GM18520 (cell line): ENCODE measurements around the gene KLHL30.
"Not testable (repeated sequence)": the region's sequence is repeated elsewhere in the genome, so short reads cannot be mapped to it uniquely, and the experiment has no call there.

Experiments used
- ATAC-seq: cut with Tn5 transposase; IDR thresholded peaks from one replicate; pipeline ENCODE4 v1.9.1; 2021; ENCODE audit not compliant: unreplicated experiment

Gene KLHL30

GRCh38 chr2:238160206-238161129, 22.0 kb downstream of the KLHL30 start:
- ATAC-seq: no peak

- no peak for ATAC-seq
Measured at GRCh38 chr2:238161291-238162051, 23.0 kb downstream of the KLHL30 start.

DNA sequence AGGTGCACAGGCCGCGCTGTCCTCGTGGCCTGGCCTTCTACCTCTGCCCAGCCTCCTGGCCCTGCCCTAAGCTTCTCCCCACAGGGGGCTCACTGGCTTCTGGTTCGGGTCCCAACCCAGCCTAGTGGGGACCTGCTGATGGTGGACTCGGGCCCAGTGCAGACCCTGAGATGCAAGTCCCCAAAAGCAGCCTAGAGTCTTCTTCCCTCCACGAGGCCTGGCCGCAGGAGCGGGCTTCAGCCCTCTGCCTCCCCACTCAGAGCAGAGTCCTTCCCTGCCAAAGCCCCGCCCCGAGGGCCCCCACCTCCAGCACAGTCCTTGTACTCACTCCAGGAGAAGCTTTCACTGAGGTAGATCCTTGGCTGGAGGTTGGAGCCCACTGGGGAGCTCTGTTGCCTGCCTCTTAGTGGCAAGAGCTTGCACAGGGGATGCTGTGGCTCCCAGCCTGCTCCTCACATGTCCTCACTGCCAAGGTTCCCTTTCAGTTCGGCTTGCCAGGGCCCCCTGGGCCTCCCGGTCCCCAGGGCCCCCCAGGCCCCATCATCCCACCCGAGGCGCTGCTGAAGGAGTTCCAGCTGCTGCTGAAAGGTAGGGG, 23.9 kb downstream of the KLHL30 start:
- no peak for ATAC-seq

DNA sequence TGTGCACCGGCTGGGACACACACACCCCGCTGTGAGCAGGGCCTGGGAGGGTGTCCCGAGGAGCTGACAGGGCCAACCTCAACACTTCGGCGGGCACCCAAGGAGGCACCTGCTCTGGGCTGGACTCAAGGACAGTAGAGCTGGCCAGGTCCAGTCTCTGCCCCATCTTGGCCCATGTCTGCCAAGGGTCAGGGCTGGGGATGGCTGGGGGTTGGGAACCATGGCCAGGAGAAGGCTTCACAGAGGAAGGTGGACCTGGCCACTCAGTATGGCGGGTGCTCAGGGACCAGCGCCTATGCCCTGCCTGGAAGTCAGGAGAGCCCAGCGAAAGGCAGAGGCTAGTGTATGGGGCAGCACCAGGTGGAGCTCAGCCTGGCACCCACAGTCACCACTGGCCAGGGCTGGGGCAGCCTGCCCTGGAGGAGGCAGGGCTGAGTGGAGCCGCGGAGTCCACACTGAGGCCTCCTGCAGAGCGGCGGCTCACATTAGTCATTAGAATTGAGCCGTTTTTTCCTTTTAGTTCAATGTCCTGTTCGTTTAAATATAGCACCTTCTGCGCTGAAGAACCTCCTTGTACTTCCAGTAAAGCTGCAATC, 24.5 kb downstream of the KLHL30 start:
- ATAC-seq: no peak

DNA sequence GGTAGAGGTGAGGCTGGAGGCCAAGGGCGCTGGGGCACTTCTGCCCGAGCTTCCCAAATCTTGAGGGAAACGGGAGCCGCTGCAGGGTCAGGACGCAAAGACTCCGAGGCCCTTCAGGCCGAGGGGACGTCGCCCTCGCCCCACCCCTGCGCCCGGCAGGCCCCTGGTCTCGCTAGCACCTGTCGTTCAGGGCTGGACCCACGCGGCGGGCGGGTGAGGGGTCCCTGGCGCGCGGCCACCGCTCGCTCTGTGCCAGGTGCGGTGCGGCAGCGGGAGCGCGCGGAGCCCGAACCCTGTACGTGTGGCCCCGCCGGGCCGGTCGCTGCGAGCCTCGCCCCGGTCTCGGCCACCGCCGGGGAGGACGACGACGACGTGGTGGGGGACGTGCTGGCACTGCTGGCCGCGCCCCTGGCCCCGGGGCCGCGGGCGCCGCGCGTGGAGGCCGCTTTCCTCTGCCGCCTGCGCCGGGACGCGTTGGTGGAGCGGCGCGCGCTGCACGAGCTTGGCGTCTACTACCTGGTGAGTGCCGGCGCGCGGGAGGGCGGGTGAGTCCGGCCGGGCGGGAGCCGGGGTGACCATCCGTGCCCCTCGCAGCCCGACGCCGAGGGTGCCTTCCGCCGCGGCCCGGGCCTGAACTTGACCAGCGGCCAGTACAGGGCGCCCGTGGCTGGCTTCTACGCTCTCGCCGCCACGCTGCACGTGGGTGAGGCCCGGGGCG, 25.2 kb downstream of the KLHL30 start:
- ATAC-seq: no peak

DNA sequence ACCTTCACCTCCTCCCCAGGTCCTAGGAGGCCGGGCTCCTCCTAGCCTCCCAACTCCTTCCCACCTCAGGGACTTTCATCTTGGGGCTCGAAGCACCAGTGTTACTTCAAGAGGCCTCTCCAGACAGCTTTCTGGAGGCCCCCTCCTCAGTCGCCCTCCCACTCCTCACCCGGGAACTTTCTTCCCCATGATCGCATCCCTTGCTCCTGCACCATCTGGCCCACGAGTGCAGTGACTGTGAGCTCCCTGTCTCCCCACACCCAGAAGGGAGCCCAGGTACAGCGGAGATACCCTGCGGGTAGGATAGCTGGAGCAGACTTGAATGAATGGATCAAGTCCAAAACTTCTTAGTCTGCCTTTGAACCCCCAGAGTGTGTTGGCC, 26.4 kb downstream of the KLHL30 start:
- no peak for ATAC-seq

- ATAC-seq: no peak
Measured at GRCh38 chr2:238165288-238165921, 26.9 kb downstream of the KLHL30 start.

GRCh38 chr2:238166391-238167343, 28.2 kb downstream of the KLHL30 start:
- no peak for ATAC-seq

- no peak for ATAC-seq
Measured at GRCh38 chr2:238167344-238167715, 28.9 kb downstream of the KLHL30 start.

- no peak for ATAC-seq
Measured at GRCh38 chr2:238167761-238168160, 29.3 kb downstream of the KLHL30 start.

DNA sequence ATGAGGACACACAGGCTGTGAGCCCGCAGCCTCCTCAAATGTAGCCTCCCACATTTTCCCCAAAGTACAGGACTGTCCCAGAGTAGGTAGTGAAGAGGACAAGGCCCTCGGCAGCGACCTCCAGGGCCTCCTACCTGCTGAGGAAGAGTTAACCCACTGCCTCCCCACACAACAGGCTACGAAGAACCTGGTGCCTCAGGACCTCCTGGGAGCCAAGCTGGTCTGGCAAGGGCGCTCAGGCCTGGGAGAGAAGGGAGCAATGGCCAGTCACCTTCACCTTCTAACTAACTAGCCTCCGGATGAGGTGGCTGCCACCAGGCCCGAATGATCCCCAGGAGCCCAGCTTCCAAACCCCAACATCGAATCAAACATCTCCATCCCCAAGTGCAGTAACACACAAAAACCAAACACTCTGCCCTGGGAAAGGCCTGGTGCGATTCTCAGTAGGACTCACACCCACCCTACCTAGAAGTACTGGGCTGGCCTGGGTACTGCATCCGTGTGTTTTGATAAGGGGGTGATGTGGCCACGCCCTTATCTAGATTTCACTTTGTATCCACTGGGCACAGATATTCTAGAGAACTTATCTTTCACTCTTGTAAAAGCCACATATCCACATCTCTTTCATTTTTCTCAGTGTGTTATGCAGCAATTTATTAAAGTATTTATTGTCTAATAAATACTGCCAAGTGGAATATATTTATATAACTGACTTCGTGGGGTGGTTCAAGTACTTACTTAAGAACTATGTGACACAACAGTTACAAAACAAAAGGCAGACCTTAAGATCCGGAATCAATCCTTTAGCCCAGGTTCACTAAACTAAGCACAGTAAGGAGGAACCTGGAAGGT, 30.0 kb downstream of the KLHL30 start:
- no peak for ATAC-seq

DNA sequence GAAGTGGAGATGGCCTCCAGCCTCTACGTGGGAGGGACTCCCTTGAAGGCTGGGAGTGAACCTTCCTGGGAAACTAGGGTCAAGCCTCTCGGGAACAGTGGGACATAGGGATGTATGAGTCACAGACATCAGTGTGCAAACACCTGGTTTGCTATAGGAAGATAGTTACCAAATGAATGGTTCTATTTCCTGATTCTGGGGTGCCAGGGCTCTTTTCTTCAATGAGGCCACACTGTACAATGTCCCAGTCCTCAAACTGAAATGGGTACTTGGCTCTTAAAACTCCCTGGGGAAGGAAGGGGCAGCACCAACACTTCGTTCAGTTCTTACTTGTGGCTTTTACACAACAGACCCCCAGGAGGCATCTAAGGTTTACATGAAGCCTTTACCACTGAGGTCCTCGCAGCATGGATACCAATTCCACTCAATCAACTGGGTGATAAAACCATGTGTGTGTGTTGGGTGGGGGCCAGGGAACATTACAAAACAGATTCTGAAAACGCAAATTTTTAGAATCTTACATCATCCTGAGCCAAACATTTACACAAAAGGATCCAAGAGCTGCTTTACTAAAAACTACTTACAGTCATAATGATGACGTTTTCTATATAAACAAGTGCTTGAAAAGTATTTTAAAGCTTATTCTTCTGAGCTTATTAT, 30.7 kb downstream of the KLHL30 start:
- no peak for ATAC-seq

DNA sequence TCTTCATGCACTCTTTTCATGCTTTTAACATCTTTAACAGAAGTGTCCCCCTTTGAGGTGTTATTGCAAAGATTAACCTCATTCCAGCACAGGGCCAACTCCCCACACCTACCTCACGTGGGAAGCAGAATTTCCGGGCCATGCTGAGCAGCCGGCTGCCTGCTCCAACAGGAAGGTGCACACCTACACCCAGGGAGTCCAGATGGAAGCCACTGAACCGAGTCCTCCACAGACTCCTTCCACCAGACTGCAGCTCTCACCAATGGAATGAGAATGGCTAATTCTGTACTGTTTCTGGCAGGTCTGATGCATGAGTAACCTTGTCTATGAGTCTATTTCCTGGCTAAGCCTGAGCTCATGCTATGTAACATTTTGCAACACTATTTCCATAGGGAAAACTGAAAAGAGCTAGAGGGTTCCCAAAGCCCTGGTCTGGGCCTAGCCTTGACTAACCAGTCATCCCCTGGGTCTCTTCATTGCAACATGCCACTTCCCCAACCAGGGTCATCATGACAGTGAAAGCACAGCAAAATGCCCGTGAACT, 31.3 kb downstream of the KLHL30 start:
- no peak for ATAC-seq

- ATAC-seq: no peak
Measured at GRCh38 chr2:238170386-238171071, 32.1 kb downstream of the KLHL30 start.

GRCh38 chr2:238171072-238171431, 32.6 kb downstream of the KLHL30 start:
- ATAC-seq: not testable (repeated sequence)

DNA sequence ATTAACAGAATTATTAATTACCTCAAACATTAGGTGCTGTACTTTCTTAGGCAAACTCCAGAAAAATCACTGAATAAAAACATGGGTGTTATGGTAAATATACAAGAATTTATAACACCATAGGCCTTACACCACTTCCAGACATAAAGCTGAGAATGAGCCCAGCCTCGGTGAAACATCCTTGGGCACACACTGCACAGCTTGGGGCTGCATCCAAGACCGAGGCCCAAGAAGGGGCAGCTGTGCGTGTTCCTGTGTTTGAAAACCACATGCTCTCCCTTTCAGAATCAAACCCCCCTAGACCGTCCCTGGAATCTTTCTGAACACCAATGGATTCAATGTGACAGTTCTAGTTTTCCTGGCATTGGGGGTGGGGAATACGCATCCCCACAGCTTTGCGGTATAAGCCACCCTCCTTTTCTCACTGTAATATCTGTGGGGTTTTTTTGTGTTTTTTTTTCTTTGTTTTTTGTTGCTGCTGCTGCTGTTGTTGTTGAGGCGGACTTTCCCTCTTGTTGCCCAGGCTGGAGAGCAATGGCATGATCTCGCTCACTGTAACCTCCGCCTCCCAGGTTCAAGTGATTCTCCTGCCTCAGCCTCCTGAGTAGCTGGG, 33.2 kb downstream of the KLHL30 start:
- no peak for ATAC-seq

GRCh38 chr2:238172439-238172838, 34.0 kb downstream of the KLHL30 start:
- ATAC-seq: no peak
